HG03108 (cell line): ENCODE measurements around the gene POU6F2.
"Not testable (repeated sequence)": the region's sequence is repeated elsewhere in the genome, so short reads cannot be mapped to it uniquely, and the experiment has no call there.

Source experiments
- ATAC-seq: cut with Tn5 transposase; IDR thresholded peaks from one replicate; pipeline ENCODE4 v1.9.1; 2021; ENCODE audit warnings: moderate library complexity; ENCODE audit not compliant: unreplicated experiment

The POU6F2 gene

DNA sequence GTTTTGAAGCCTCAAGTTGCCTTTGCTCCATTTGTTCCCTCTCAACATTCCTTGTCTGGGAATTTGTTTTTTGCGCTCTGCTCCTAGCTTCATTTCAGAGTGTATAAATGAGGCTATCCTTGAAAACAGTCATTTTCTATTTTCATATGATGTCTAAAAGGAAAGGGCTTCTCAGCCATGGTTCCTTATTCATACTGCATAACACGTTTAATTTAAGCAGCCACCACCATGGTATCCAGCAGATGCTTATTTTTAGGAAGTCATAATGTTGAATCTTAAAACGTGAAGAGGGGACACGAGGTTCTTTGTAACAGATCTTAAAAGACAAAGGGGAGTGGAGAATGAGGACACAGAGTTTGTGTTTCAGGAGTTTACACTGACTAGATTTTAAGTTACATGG, 14.5 kb downstream of the POU6F2 start:
- ATAC-seq: no peak

GRCh38 chr7:39001595-39001994, 23.9 kb downstream of the POU6F2 start:
- ATAC-seq: no peak

GRCh38 chr7:39002755-39003154, 25.0 kb downstream of the POU6F2 start:
- no peak for ATAC-seq

DNA sequence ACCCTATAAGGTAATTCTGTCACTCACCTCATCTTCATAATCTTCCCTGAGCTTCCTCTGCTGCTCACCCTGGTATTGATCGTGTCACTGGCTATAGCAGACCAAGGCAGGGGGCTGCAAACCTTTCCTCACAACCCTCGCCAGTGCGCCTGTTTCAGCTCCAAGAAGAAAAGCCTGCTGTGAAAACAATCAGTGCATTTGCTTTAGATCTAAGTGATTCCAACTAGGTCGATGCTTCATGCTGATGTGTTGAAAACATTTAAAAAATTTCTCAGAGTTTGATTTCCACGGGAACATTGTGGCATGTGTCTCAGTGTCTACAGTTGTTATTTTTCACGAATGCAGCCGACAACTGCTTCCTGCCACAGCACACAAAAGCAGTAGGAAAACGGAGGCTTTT, 27.3 kb downstream of the POU6F2 start:
- no peak for ATAC-seq

DNA sequence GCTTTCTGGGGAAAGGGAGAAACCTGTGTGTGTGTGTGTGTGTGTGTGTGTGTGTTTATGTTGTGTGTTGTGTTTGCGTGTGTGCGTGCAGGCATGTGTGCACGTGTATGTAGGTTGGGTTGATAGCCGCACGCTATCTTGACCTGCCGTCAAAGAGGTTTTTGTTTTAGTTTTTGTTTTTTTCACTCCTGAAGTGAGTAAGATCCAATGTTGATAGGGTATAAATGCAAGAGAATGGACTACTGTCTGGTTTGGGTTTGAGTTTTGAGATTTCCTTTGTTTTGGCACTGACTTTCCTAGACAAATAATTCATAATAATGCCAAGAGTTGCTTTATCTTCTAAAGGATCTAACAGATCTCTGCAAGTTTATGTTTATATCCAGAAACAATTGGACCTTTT, 27.8 kb downstream of the POU6F2 start:
- no peak for ATAC-seq

DNA sequence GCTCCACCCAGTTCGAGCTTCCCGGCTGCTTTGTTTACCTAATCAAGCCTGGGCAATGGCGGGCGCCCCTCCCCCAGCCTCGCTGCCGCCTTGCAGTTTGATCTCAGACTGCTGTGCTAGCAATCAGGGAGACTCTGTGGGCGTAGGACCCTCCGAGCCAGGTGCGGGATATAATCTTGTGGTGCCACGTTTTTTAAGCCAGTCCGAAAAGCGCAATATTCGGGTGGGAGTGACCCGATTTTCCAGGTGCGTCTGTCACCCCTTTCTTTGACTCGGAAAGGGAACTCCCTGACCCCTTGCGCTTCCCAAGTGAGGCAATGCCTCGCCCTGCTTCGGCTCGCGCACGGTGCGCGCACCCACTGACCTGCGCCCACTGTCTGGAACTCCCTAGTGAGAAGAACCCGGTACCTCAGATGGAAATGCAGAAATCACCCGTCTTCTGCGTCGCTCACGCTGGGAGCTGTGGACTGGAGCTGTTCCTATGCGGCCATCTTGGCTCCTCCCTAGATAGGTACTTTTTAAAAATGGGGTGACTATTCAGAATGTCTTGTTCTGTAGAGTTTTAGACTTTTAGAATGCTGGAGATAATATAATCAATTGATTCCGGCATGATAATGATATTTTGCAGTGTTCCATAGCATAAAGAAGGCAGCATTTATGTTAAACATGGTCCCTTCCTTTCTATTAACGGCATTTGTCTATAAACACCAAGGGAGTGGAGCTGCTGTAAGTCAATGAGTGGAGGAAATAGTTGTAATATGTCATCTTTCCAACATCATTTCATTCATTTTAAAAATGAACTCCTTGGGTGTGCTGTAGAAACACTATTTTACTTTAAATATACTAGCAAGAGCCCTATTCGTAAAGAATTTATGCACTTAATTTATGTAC, 35.6 kb downstream of the POU6F2 start:
- not testable (repeated sequence) for ATAC-seq

DNA sequence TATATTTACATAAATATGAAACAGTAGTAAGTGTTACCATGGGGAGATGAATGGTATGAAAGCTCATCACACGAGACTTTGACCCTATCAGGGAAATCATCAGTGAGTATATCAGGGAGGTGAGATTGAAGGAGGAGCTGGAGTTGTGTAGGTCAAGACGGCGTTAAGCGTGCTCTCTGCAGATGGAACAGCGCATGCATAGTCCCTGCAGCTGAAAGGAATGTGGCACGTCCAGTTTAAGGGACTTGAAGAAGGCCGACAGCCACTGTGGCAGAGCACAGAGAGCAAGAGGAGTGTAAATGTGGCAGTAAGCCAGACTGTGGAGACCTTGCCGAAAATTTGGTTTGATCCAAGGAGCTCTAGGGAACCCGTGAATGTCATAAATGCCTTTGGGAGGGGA, 38.9 kb downstream of the POU6F2 start:
- ATAC-seq: no peak

GRCh38 chr7:39017369-39017915, 39.7 kb downstream of the POU6F2 start:
- ATAC-seq: no peak

- no peak for ATAC-seq
These were observed 45.1 kb downstream of the POU6F2 start for GRCh38 chr7:39022796-39023195.

DNA sequence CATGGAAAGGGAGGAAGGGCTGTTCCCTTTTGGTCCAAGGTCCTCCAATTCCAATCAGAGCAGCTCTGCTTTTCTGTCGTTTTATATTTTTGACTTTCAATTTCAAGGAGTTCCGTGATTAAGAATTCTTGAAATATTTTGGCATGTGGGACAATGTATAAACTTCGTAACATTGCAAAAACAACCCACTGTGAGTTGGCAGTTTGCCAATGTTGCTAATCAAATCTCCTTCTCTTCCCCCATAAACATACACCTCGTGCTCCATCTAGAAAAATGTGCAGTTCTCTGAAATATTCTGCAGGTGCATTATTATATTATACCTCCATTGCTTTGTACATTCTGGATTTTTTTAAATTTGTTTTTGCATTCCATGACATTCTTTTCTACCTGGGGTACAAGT, 49.8 kb downstream of the POU6F2 start:
- ATAC-seq: no peak

- no peak for ATAC-seq
These were observed 56.3 kb downstream of the POU6F2 start for GRCh38 chr7:39033885-39034624.

GRCh38 chr7:39035156-39035555, 57.4 kb downstream of the POU6F2 start:
- no peak for ATAC-seq

GRCh38 chr7:39035903-39036302, 58.2 kb downstream of the POU6F2 start:
- ATAC-seq: no peak

- no peak for ATAC-seq
These were observed 65.0 kb downstream of the POU6F2 start for GRCh38 chr7:39042670-39043069.

DNA sequence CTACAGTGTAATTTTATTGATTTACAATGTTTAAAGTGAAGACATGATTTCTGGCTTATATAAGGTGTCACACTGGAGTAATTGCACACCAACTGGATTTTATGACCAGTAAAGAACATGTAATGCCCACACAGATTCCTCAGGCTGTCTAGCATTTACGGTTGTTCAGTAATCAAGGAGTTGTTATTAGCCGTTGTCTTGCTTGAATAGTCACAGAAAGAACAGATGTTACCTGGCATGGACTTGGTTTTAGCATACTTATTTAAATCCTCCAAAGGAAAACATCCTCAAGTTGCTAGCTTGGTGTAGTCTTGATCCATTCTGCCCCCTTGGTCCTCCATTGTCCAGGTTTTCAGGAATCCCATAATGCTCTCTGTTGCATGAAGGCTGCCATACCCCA, 65.8 kb downstream of the POU6F2 start:
- no peak for ATAC-seq

GRCh38 chr7:39044489-39044888, 66.8 kb downstream of the POU6F2 start:
- ATAC-seq: no peak

GRCh38 chr7:39045231-39045630, 67.5 kb downstream of the POU6F2 start:
- no peak for ATAC-seq

- ATAC-seq: no peak
These were observed 73.6 kb downstream of the POU6F2 start for GRCh38 chr7:39051279-39051678.

- no peak for ATAC-seq
These were observed 74.0 kb downstream of the POU6F2 start for GRCh38 chr7:39051707-39052106.

DNA sequence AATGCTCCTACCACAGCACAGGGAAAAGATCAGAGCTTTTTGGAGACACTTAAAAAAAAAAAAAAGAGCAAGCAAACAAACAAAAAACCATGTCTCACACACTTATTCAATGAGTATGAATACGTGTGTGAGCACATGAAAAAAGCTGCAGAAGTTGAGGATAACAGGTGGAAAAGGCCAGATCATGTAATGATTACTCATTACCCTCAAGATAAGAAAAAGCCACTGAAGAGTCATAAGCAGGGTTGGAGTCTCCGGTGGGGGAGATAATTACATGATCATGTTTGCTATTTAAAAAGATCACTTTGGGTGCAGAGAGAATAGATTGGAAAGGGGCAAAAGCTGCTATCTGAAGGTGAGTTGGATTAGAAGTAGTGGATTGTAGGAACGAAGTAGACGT, 77.0 kb downstream of the POU6F2 start:
- no peak for ATAC-seq

DNA sequence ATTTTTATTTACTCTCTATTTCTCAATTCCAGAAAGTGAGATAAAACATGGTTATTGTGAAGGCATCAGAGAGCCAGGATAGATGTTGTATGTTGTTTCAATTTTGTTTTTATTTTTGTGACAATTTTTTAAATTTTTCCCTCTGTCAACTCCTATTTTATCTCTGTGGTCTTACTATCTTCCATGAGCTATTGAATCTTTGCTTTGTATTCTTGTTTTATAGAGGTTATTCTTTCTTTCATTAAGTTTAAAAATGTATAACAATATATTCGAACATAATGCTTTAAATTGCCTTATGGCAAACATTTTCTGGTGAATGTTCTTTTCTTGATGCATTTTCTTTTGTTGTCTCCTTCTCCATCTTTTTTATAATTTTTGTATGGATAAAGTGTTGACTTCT, 78.4 kb downstream of the POU6F2 start:
- no peak for ATAC-seq

GRCh38 chr7:39062811-39063210, 85.1 kb downstream of the POU6F2 start:
- ATAC-seq: no peak
